Right atrium auricular region (tissue), 2 donors: ENCODE data around the gene ADORA1. TPM values are rescaled to one million over a fixed set of nuclear protein-coding genes. Genes with fewer than 3 reads are reported as not detected.

Experiments
- DNase-seq: peaks from one replicate; pipeline ENCODE4 v3.0.0-alpha.2; 2019; ENCODE audit warnings: low spot score
- H3K27ac ChIP-seq, 2 donors: fragments of 200-600 bp; sonication (generic); 1 replicate in 1 of 2; 2 replicates in 1 of 2; pipeline ENCODE4 v1.5.1; 2016 to 2019
- H3K27me3 ChIP-seq, 2 donors: fragments of 200-600 bp; sonication (generic); one replicate each; pipeline versions ENCODE4 v1.5.1 to v1.6.0; 2017 to 2019
- H3K36me3 ChIP-seq: fragments of 200-600 bp; sonication (generic); one replicate; pipeline ENCODE4 v1.5.1; 2016
- H3K4me1 ChIP-seq, 2 donors: fragments of 200-600 bp; sonication (generic); one replicate each; pipeline versions ENCODE4 v1.5.1 to v1.6.0; 2017 to 2019
- H3K4me3 ChIP-seq, 2 donors: fragments of 200-600 bp; sonication (generic); 1 replicate in 1 of 2; 2 replicates in 1 of 2; pipeline ENCODE4 v1.5.1; 2017 to 2019; ENCODE audit warnings: mild to moderate bottlenecking in 1 of 2, moderate library complexity in 1 of 2
- H3K9me3 ChIP-seq, 2 donors: fragments of 200-600 bp; sonication (generic); one replicate each; pipeline ENCODE4 v1.5.1; 2019
- CTCF ChIP-seq, 2 donors: fragments of 200-600 bp; sonication (generic); IDR thresholded peaks; one replicate each; pipeline ENCODE4 v1.5.1; 2019; ENCODE audit warnings: antibody characterized with exemption in 2 of 2
- total RNA-seq, 2 donors: library from RNA; depleted of rRNA; stranded (reverse); fragments of >200 nt; gene quantifications; one replicate each; pipeline ENCODE4 v1.1.0, GENCODE V29; 2016

The ADORA1 gene
- total RNA-seq, 2 donors from 2014 or later = 9.4 to 15.1 TPM

GRCh38 chr1:203175237-203175826 lies 47.8 kb downstream of the ADORA1 start, which contains the start of gene MYBPH:
TSS of gene MYBPH (minus strand) at chr1:203175826. CDS start at chr1:203175755, 71 bp downstream.
- Histone ChIP-seq H3K9me3 (no peaks in the 10 kb centered on the region), H3K27ac (no peak within 1 kb of the TSS)

GRCh38 chr1:203175827-203176241 lies 48.3 kb downstream of the ADORA1 start:
- H3K9me3 ChIP-seq = no peaks in the 10 kb centered on the region
- TF ChIP-seq CTCF (IDR thresholded peaks at IDR 0.05) = no peak
- no peak overlapping the region for H3K4me3 ChIP-seq
- no peaks in the 10 kb centered on the region for H3K36me3 ChIP-seq
- H3K27ac ChIP-seq = no peak overlapping the region
- peaks cover 0 to 19% of the 10 kb centered on the region in 2 donors for H3K4me1 ChIP-seq
- no peaks in the 10 kb centered on the region for H3K27me3 ChIP-seq
- no peak for DNase-seq

More at GRCh38 chr1:203175237-203175826, 47.8 kb downstream of the ADORA1 start, which contains the start of gene MYBPH:
- DNase-seq = no peak
- Histone ChIP-seq H3K36me3 (no peaks in the 10 kb centered on the region), H3K4me3 (no peak within 1 kb of the TSS), H3K27me3 (no peaks in the 10 kb centered on the region), H3K4me1 (peaks cover 0 to 19% of the 10 kb centered on the region in 2 donors)
- no peak for TF ChIP-seq CTCF (IDR thresholded peaks at IDR 0.05)

- Histone ChIP-seq H3K9me3 (no peaks in the 10 kb centered on the region), H3K27ac (no peak overlapping the region), H3K4me3 (no peak overlapping the region), H3K27me3 (no peaks in the 10 kb centered on the region), H3K36me3 (no peaks in the 10 kb centered on the region), H3K4me1 (peaks cover 0 to 19% of the 10 kb centered on the region in 2 donors)
- no peak for DNase-seq
- TF ChIP-seq CTCF (IDR thresholded peaks at IDR 0.05) = no peak
These were observed 48.9 kb downstream of the ADORA1 start for GRCh38 chr1:203176273-203177035.

GRCh38 chr1:203177036-203177405 lies 49.5 kb downstream of the ADORA1 start:
- H3K9me3 ChIP-seq = no peaks in the 10 kb centered on the region
- no peak for DNase-seq
- TF ChIP-seq CTCF (IDR thresholded peaks at IDR 0.05) = no peak
- H3K4me3 ChIP-seq = no peak overlapping the region
- no peak overlapping the region for H3K27ac ChIP-seq
- H3K36me3 ChIP-seq = no peaks in the 10 kb centered on the region
- no peaks in the 10 kb centered on the region for H3K27me3 ChIP-seq
- peaks cover 0 to 19% of the 10 kb centered on the region in 2 donors for H3K4me1 ChIP-seq

- Histone ChIP-seq H3K27me3 (no peaks in the 10 kb centered on the region), H3K4me3 (no peak overlapping the region), H3K27ac (no peak overlapping the region), H3K36me3 (no peaks in the 10 kb centered on the region), H3K4me1 (peaks cover 0 to 16% of the 10 kb centered on the region in 2 donors), H3K9me3 (no peaks in the 10 kb centered on the region)
- DNase-seq = no peak
- no peak for TF ChIP-seq CTCF (IDR thresholded peaks at IDR 0.05)
These were observed 50.0 kb downstream of the ADORA1 start for GRCh38 chr1:203177470-203178039.
